HepG2 (cell line): Measurements from ENCODE around the gene IRX3. TPM values are rescaled to one million over a fixed set of nuclear protein-coding genes. Genes with fewer than 3 reads are reported as not detected.

Experiments used
- MATR3 ChIP-seq: sonication (generic); formaldehyde crosslinking; IDR thresholded peaks from 2 replicates; pipeline ENCODE4 v1.4.0; 2020; ENCODE audit warnings: missing genetic modification reagents
- NCOR1 ChIP-seq: fragments of 200-600 bp; sonication (generic); IDR thresholded peaks from 2 replicates; pipeline ENCODE4 v1.7.0; 2017; ENCODE audit warnings: antibody characterized with exemption, low read length, borderline replicate concordance
- PCBP2 ChIP-seq: fragments of 200-400 bp; formaldehyde crosslinking; optimal IDR thresholded peaks from 2 replicates; pipeline ENCODE3; 2018; ENCODE audit warnings: low read length, low read depth; ENCODE audit not compliant: poor library complexity, severe bottlenecking
- RAD21 ChIP-seq: fragments of 450-650 bp; formaldehyde crosslinking; IDR thresholded peaks from 2 replicates; pipeline ENCODE4 v1.5.0; 2020; ENCODE audit warnings: mild to moderate bottlenecking
- SMC3 ChIP-seq: IDR thresholded peaks from 2 replicates; pipeline ENCODE4 v1.6.1; 2011; ENCODE audit warnings: low read length, improper control_type of control experiment
- ZFP90 ChIP-seq: sonication (generic); formaldehyde crosslinking; IDR thresholded peaks from 2 replicates; pipeline ENCODE4 v1.8.0; 2022; ENCODE audit warnings: missing genetic modification reagents, mild to moderate bottlenecking, inconsistent platforms, borderline replicate concordance
- ZIK1 ChIP-seq: sonication (generic); formaldehyde crosslinking; IDR thresholded peaks from 2 replicates; pipeline ENCODE4 v1.5.0; 2020; ENCODE audit warnings: mild to moderate bottlenecking, low read depth, missing genetic modification reagents, borderline replicate concordance
- ZNF232 ChIP-seq: sonication (generic); formaldehyde crosslinking; IDR thresholded peaks from 2 replicates; pipeline ENCODE4 v1.4.0; 2020; ENCODE audit warnings: missing genetic modification reagents, borderline replicate concordance
- ZNF451 ChIP-seq: sonication (generic); formaldehyde crosslinking; IDR thresholded peaks from 2 replicates; pipeline ENCODE4 v1.5.0; 2020; ENCODE audit warnings: mild to moderate bottlenecking, missing genetic modification reagents
- ZNF558 ChIP-seq: sonication (generic); formaldehyde crosslinking; IDR thresholded peaks from 2 replicates; pipeline ENCODE4 v1.9.0; 2022; ENCODE audit warnings: mild to moderate bottlenecking, missing genetic modification reagents, borderline replicate concordance
- ZNF773 ChIP-seq: sonication (generic); formaldehyde crosslinking; IDR thresholded peaks from 2 replicates; pipeline ENCODE4 v1.4.0; 2020; ENCODE audit warnings: missing genetic modification reagents, borderline replicate concordance
- polyA plus RNA-seq, 8 experiments: library from polyadenylated mRNA; depleted of rRNA in 3 of 8; stranded (reverse) in 7 of 8; unstranded in 1 of 8; fragments of >200 nt; fragmentation: Illumina TruSeq in 4 of 8; extraction: Trizol in 4 of 8; gene quantifications; 2 replicates each; pipeline versions ENCODE4 v1.2.1 to v1.2.3, GENCODE V29; 2011 to 2016; ENCODE audit warnings: low read depth in 4 of 8, missing spikeins in 1 of 8, mixed read lengths in 1 of 8; ENCODE audit not compliant: insufficient read depth in 1 of 8
- total RNA-seq, 5 experiments: library from RNA; depleted of rRNA; stranded (reverse); fragments of >200 nt; fragmentation: Illumina TruSeq; extraction: Trizol; gene quantifications; 2 replicates each; pipeline ENCODE4 v1.2.3, GENCODE V29; 2016; ENCODE audit warnings: low read depth in 1 of 5
- TF ChIP-seq, protein P1 (sequence below): IDR thresholded peaks from 2 replicates; pipeline ENCODE4 v1.6.1; 2016; ENCODE audit warnings: mild to moderate bottlenecking
- TF ChIP-seq, protein P2 (sequence below): IDR thresholded peaks from 2 replicates; pipeline ENCODE4 v1.6.1; 2016; ENCODE audit warnings: low read depth
- TF ChIP-seq, protein P3 (sequence below): sonication (generic); formaldehyde crosslinking; IDR thresholded peaks from 2 replicates; pipeline ENCODE4 v1.5.1; 2020; ENCODE audit warnings: missing genetic modification reagents, mild to moderate bottlenecking, borderline replicate concordance
- TF ChIP-seq, protein P4 (sequence below): sonication (generic); formaldehyde crosslinking; IDR thresholded peaks from 2 replicates; pipeline ENCODE4 v1.5.1; 2020; ENCODE audit warnings: mild to moderate bottlenecking, missing genetic modification reagents, moderate library complexity

IRX3 gene
- total and polyA plus RNA-seq, 2 of the 13 experiments (the other 11 are each of a cell fraction or from before 2014, with no cell fraction given), result 9.2 to 16.4 TPM

DNA sequence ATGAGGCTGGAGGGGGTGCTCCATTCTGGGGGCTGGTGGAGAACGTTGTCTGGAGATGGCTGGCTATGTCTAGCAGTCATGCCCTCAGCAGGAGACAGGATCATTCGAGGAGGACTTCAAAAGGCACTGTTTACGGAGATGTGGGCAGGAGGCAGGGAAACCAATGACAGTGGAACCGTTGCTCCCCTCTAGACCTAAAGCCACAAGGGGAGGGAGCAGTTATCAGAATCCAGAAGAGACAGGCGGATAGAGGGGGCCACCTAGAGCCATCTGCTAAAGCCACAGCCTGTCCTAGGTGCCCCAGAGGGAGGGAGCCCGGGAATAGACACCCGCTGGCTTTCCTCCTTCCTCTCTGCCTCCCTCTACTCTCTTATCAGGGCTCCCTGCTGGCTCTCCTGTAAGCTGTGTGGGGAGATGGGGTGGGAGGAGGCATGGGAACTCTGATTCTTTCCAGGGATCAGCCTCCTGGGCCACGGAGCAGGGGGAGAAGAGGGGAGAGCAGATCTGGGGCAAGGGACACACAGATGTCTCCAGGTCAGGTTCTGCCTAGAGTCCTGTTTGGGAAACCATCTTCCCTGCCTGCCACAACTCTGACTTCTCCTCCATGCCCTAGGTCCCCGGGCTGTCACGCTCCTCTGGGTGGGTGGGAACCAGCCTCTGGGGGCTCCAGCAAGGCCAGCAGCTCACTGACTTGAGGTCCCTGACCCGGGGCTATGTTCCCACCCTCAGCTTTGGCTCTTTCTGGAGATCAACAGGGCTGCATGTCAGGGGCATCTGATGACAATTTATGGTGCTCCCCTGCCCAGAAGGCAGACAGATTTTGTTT is 42.3 kb downstream of the IRX3 start (continued):
- TF ChIP-seq SMC3, result peak; percentile 86
- TF ChIP-seq ZIK1 (CRISPR knock-in tag), result peak; percentile 18; the same call in 1 of the 2 replicates
- TF ChIP-seq ZFP90 (CRISPR knock-in tag), result peak; percentile 28; the same call in 1 of the 2 replicates
- peak; percentile 85 for TF ChIP-seq RAD21 (CRISPR knock-in tag)
- TF ChIP-seq, protein P1, sequence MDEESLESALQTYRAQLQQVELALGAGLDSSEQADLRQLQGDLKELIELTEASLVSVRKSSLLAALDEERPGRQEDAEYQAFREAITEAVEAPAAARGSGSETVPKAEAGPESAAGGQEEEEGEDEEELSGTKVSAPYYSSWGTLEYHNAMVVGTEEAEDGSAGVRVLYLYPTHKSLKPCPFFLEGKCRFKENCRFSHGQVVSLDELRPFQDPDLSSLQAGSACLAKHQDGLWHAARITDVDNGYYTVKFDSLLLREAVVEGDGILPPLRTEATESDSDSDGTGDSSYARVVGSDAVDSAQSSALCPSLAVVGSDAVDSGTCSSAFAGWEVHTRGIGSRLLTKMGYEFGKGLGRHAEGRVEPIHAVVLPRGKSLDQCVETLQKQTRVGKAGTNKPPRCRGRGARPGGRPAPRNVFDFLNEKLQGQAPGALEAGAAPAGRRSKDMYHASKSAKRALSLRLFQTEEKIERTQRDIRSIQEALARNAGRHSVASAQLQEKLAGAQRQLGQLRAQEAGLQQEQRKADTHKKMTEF, result 0 out of 2 replicates have a peak, but pooled peaks have one; percentile 25
- TF ChIP-seq ZNF558 (CRISPR knock-in tag), result peak; percentile 39; the same call in 1 of the 2 replicates
- TF ChIP-seq ZNF773 (CRISPR knock-in tag), result no peak
- TF ChIP-seq PCBP2, result no peak
- no peak for TF ChIP-seq MATR3 (CRISPR knock-in tag)
- 0 out of 2 replicates have a peak, but pooled peaks have one; percentile 39 for TF ChIP-seq ZNF451
- TF ChIP-seq, protein P2, sequence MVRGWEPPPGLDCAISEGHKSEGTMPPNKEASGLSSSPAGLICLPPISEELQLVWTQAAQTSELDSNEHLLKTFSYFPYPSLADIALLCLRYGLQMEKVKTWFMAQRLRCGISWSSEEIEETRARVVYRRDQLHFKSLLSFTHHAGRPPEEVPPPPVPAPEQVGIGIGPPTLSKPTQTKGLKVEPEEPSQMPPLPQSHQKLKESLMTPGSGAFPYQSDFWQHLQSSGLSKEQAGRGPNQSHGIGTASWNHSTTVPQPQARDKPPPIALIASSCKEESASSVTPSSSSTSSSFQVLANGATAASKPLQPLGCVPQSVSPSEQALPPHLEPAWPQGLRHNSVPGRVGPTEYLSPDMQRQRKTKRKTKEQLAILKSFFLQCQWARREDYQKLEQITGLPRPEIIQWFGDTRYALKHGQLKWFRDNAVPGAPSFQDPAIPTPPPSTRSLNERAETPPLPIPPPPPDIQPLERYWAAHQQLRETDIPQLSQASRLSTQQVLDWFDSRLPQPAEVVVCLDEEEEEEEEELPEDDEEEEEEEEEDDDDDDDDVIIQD (CRISPR knock-in tag), result 0 out of 2 replicates have a peak, but pooled peaks have one; percentile 21
- no peak for TF ChIP-seq ZNF232
- TF ChIP-seq, protein P3, sequence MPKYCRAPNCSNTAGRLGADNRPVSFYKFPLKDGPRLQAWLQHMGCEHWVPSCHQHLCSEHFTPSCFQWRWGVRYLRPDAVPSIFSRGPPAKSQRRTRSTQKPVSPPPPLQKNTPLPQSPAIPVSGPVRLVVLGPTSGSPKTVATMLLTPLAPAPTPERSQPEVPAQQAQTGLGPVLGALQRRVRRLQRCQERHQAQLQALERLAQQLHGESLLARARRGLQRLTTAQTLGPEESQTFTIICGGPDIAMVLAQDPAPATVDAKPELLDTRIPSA (CRISPR knock-in tag), result no peak
- no peak for TF ChIP-seq NCOR1
- TF ChIP-seq, protein P4, sequence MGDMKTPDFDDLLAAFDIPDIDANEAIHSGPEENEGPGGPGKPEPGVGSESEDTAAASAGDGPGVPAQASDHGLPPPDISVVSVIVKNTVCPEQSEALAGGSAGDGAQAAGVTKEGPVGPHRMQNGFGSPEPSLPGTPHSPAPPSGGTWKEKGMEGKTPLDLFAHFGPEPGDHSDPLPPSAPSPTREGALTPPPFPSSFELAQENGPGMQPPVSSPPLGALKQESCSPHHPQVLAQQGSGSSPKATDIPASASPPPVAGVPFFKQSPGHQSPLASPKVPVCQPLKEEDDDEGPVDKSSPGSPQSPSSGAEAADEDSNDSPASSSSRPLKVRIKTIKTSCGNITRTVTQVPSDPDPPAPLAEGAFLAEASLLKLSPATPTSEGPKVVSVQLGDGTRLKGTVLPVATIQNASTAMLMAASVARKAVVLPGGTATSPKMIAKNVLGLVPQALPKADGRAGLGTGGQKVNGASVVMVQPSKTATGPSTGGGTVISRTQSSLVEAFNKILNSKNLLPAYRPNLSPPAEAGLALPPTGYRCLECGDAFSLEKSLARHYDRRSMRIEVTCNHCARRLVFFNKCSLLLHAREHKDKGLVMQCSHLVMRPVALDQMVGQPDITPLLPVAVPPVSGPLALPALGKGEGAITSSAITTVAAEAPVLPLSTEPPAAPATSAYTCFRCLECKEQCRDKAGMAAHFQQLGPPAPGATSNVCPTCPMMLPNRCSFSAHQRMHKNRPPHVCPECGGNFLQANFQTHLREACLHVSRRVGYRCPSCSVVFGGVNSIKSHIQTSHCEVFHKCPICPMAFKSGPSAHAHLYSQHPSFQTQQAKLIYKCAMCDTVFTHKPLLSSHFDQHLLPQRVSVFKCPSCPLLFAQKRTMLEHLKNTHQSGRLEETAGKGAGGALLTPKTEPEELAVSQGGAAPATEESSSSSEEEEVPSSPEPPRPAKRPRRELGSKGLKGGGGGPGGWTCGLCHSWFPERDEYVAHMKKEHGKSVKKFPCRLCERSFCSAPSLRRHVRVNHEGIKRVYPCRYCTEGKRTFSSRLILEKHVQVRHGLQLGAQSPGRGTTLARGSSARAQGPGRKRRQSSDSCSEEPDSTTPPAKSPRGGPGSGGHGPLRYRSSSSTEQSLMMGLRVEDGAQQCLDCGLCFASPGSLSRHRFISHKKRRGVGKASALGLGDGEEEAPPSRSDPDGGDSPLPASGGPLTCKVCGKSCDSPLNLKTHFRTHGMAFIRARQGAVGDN (CRISPR knock-in tag), result peak; percentile 54
